ENCODE results near the gene STAM2.
"Not testable (repeated sequence)": the region's sequence is repeated elsewhere in the genome, so short reads cannot be mapped to it uniquely, and the experiment has no call there.

The STAM2 gene

DNA sequence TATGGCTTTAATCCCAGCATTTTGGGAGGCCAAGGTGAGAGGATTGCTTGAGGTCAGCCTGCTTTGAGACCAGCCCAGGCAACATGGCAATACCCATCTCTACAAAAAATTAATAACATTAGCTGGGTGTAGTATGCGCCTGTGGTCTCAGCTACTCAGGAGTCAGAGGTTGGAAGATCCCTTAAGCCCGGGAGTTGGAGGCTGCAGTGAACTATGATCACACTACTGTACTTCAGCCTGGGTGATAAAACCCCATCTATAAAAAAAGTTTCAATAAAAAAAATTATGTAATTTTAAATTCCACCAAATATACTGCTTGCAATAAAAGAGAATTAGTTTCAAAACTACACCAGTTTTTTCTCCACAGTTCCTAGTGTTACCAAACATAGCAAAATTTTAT lies 53.4 kb downstream of the STAM2 start:
- no peak for DNase-seq (ENCODE audit: low read depth)
- TF ChIP-seq, protein P1, sequence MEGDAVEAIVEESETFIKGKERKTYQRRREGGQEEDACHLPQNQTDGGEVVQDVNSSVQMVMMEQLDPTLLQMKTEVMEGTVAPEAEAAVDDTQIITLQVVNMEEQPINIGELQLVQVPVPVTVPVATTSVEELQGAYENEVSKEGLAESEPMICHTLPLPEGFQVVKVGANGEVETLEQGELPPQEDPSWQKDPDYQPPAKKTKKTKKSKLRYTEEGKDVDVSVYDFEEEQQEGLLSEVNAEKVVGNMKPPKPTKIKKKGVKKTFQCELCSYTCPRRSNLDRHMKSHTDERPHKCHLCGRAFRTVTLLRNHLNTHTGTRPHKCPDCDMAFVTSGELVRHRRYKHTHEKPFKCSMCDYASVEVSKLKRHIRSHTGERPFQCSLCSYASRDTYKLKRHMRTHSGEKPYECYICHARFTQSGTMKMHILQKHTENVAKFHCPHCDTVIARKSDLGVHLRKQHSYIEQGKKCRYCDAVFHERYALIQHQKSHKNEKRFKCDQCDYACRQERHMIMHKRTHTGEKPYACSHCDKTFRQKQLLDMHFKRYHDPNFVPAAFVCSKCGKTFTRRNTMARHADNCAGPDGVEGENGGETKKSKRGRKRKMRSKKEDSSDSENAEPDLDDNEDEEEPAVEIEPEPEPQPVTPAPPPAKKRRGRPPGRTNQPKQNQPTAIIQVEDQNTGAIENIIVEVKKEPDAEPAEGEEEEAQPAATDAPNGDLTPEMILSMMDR (IDR thresholded peaks at IDR 0.05; ENCODE audit: low read depth, low read length, missing control alignments), result no peak
- H3K4me3 ChIP-seq (ENCODE audit: low read depth, low read length), result no peak overlapping the region

DNA sequence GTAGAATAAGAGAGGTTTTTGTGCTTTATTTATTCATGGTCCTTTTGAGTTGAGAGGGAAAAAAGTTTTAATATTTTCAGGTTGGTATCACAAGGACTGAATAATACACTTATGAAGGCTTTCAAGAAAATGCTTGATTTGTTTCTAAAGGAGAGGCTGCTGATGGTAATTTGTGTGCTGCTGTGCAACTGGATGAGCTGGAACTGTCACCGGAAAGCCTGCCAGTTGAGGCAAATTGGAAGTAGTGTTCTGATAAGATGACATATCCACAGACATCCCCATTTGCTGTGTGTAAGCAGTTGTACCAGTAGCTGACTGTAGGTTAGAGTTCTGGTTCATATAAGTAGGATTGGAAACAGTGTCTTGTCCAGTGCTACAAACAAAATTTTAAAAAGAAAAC lies 55.1 kb downstream of the STAM2 start:
- no peak for DNase-seq (ENCODE audit: low read depth)
- no peak overlapping the region for H3K4me3 ChIP-seq (ENCODE audit: low read depth, low read length)
- TF ChIP-seq, protein P1 (IDR thresholded peaks at IDR 0.05; ENCODE audit: low read depth, low read length, missing control alignments), result no peak

DNA sequence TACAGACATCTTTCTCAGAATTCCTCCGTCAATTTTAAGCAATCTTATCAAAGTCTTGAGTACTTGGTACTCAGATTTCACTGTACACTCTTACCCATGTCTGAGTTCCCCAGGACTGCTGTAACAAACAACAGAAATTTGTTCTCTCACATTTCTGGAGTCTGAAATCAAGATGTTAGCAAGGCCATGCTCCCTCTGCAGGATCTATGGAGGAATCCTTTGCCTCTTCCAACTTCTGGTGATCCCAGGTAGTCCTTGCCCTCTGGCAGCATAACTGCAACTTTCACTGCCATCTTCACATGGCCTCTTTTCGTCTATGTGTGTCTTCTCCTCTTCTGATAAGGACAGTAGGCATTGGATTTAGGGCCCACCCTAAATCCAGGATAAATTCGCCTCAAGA lies 59.6 kb downstream of the STAM2 start:
- TF ChIP-seq, protein P1 (IDR thresholded peaks at IDR 0.05; ENCODE audit: low read depth, low read length, missing control alignments), result no peak
- no peak for DNase-seq (ENCODE audit: low read depth)
- no peak overlapping the region for H3K4me3 ChIP-seq (ENCODE audit: low read depth, low read length)

DNA sequence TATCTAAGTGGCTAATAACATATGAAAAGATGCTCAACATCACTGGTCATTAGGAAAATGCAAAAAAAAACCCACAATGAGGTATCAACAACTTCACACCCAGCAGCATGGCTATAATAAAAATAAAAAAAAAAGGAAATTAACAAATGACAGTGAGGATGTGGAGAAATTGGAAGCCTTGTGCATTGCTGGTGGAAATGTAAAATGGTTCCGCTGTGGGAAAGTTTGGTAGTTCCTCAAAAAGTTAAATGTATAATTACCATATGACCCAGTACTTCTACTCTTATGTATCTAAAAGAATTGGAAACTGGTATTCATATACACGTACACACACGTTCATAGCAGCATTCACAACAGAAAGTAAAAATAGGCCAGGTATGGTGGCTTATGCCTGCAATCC lies 61.2 kb downstream of the STAM2 start:
- no peak for DNase-seq (ENCODE audit: low read depth)
- no peak overlapping the region for H3K4me3 ChIP-seq (ENCODE audit: low read depth, low read length)
- TF ChIP-seq, protein P1 (IDR thresholded peaks at IDR 0.05; ENCODE audit: low read depth, low read length, missing control alignments), result no peak

DNA sequence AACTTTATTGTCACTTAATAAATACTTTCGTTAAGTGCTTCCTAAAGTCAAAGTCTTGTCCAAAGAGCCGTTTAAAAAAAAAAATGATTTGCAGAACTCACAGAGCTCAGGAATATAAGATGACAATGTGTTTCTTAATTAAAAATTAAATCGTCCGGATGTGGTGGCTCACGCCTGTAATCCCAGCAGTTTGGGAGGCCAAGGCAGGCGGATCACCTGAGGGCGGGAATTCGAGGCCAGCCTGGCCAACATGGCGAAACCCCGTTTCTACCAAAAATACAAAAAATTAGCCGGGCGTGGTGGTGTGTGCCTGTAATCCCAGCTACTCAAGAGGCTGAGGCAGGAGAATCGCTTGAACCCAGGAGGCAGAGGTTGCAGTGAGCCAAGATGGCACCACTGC lies 68.4 kb downstream of the STAM2 start:
- not testable (repeated sequence) for DNase-seq (ENCODE audit: low read depth); H3K4me3 ChIP-seq (ENCODE audit: low read depth, low read length)

DNA sequence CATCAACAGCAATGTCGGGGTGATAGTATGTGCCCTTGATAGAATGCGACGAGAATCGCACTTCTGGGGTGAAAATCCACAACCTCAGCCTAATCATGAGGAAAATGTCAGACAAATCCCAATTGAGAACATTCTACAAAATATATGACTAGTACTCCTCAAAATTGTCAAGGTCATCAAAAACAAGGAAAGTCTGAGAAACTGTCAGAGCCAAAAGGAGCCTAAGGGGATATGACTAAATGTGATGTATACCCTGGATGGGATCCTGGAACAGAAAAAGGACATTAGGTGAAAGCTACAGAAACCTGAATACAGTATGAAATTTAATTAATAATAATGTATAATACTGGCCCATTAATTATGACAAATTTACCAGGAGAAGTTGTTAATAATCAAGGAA lies 69.1 kb downstream of the STAM2 start:
- H3K4me3 ChIP-seq (ENCODE audit: low read depth, low read length), result no peak overlapping the region
- no peak for DNase-seq (ENCODE audit: low read depth)
- TF ChIP-seq, protein P1 (IDR thresholded peaks at IDR 0.05; ENCODE audit: low read depth, low read length, missing control alignments), result no peak

DNA sequence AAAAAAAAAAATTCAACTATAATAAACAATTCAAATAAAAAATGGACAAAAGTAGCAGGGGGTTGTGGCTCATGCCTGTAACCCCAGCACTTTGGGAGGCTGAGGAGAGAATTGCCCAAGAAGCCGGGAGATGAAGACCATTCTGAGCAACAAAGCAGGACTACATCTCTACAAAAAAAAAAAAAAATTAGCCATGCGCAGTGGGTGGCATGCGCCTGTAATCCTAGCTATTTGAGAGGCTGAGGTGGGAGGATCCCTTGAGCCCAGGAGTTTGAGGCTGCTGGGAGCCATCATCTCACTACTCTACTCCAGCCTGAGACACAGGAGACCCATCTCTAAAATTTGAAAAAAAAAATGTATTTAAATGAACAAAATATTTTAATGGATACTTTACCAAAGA lies 72.3 kb downstream of the STAM2 start:
- TF ChIP-seq, protein P1 (IDR thresholded peaks at IDR 0.05; ENCODE audit: low read depth, low read length, missing control alignments), result no peak
- H3K4me3 ChIP-seq (ENCODE audit: low read depth, low read length), result no peak overlapping the region
- no peak for DNase-seq (ENCODE audit: low read depth)

DNA sequence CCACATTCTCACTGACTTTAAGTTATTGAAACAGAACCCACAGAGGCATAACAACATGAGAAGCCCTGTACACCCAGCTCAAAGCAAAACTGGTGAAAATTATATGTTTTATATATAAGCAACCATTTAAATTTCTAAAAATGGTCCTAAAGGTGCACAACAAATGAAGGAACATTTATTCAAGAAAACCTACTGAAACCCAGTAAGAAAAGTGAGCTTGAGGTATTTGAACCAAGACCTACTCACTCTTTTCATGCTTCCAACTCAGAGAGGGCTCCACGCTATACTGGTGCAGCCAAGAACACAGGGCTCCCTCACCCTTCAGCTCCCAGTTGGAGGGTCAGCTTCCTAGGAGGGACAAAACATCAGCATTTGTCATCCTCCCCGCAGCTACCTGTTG lies 74.6 kb downstream of the STAM2 start:
- DNase-seq (ENCODE audit: low read depth), result no peak
- TF ChIP-seq, protein P1 (IDR thresholded peaks at IDR 0.05; ENCODE audit: low read depth, low read length, missing control alignments), result no peak
- H3K4me3 ChIP-seq (ENCODE audit: low read depth, low read length), result no peak overlapping the region
